Esophagus squamous epithelium (tissue), 4 donors: Measurements from ENCODE around the gene CRB2.

ENCODE experiments used
- POLR2A ChIP-seq, 4 donors: fragments of 450-650 bp; IDR thresholded peaks; one replicate each; pipeline ENCODE4 v1.6.1; 2017; ENCODE audit warnings: antibody characterized with exemption in 4 of 4, mild to moderate bottlenecking in 4 of 4, moderate library complexity in 3 of 4
- TF ChIP-seq, protein P1 (sequence below), 6 experiments: fragments of 450-650 bp in 4 of 6; fragments of 200-600 bp in 2 of 6; sonication (generic) in 2 of 6; IDR thresholded peaks; one replicate each; pipeline ENCODE4 v1.5.1; 2016 to 2019; ENCODE audit warnings: antibody characterized with exemption in 6 of 6, mild to moderate bottlenecking in 4 of 6, moderate library complexity in 4 of 6

DNA sequence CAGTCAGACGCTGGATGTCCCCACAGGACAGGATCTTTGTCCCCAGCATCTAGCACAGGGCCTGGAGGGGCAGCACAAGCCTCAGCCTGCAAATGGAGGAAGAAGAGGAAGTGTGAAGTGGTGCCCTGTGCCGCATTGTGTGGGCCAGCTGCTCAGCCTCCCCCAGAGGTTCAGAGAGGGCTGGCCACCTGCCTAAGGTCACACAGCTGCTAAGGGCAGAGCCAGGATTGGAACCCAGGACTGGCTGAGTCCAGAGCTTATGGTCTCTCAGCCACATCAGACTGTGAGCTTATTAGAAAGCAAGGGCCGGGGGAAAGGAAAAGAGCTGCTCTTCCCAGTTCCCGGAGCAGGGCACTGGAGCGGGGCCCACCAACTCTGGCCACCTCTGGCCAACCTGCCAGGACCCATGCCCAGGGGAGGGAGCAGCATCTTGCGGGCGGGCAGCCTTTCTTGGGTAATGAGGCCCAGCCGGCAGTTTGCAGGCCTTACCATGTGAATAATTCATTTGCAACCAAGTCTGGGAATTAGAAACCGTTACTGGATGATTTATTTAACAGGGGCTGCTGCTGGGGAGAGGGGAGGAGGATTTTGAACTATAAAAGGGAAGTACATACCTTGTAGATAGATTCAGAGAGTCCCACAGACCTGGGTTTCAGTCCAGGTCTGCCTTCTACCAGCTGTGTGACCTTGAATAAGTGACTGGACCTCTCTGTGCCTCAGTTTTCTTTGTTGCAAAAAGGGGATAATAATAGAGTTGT lies 11.6 kb upstream of the CRB2 start:
- TF ChIP-seq, protein P1, sequence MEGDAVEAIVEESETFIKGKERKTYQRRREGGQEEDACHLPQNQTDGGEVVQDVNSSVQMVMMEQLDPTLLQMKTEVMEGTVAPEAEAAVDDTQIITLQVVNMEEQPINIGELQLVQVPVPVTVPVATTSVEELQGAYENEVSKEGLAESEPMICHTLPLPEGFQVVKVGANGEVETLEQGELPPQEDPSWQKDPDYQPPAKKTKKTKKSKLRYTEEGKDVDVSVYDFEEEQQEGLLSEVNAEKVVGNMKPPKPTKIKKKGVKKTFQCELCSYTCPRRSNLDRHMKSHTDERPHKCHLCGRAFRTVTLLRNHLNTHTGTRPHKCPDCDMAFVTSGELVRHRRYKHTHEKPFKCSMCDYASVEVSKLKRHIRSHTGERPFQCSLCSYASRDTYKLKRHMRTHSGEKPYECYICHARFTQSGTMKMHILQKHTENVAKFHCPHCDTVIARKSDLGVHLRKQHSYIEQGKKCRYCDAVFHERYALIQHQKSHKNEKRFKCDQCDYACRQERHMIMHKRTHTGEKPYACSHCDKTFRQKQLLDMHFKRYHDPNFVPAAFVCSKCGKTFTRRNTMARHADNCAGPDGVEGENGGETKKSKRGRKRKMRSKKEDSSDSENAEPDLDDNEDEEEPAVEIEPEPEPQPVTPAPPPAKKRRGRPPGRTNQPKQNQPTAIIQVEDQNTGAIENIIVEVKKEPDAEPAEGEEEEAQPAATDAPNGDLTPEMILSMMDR (IDR thresholded peaks at IDR 0.05): no peak
- TF ChIP-seq POLR2A (IDR thresholded peaks at IDR 0.05): no peak
